Colonic mucosa (tissue), 4 donors: ENCODE measurements around the gene RIPOR2. TPM values are rescaled to one million over a fixed set of nuclear protein-coding genes. Genes with fewer than 3 reads are reported as not detected.
"Not testable (repeated sequence)": the region's sequence is repeated elsewhere in the genome, so short reads cannot be mapped to it uniquely, and the experiment has no call there.

Experiments used
- DNase-seq: peaks from one replicate; pipeline ENCODE4 v3.0.0-alpha.2; 2020
- H3K27ac ChIP-seq: fragments of 200-600 bp; one replicate; pipeline ENCODE4 v1.8.0; 2021
- H3K27me3 ChIP-seq: fragments of 200-600 bp; one replicate; pipeline ENCODE4 v1.8.0; 2021
- H3K36me3 ChIP-seq: fragments of 200-600 bp; one replicate; pipeline ENCODE4 v1.8.0; 2021
- H3K4me1 ChIP-seq: fragments of 200-600 bp; one replicate; pipeline ENCODE4 v1.8.0; 2021; ENCODE audit warnings: mild to moderate bottlenecking
- H3K4me3 ChIP-seq: fragments of 200-600 bp; one replicate; pipeline ENCODE4 v1.8.0; 2021
- H3K9ac ChIP-seq, 2 donors: one replicate each; pipeline ENCODE4 v1.7.0; 2013; ENCODE audit warnings: control low read depth in 2 of 2, low read depth in 2 of 2, low read length in 2 of 2
- H3K9me3 ChIP-seq: fragments of 200-600 bp; one replicate; pipeline ENCODE4 v1.8.0; 2021
- intact Hi-C: fragments of 100-400 bp; cut with DNase I; formaldehyde crosslinking; loops from one replicate; pipeline ENCODE4 v1.14.1; 2022
- total RNA-seq, 2 donors: library from RNA; stranded (reverse); fragmentation: NEBNext Ultra II Directional in 1 of 2; extraction: Animal tissue kit (Norgen Biotek cat#: 25700) in 1 of 2; gene quantifications; one replicate each; pipeline ENCODE4 v1.2.1, GENCODE V29; 2021
- TF ChIP-seq, protein P1 (sequence below): fragments of 200-600 bp; IDR thresholded peaks from one replicate; pipeline ENCODE4 v1.8.0; 2022; ENCODE audit warnings: antibody characterized with exemption, mild to moderate bottlenecking
- donor health status: healthy.
- donor health status: DM: no; HTN: no; CAD: no.
- donor health status: DM: no; HTN: no; CAD: no.

The RIPOR2 gene
- total RNA-seq, 2 donors from 2014 or later: 1.8 to 2.0 TPM

DNA sequence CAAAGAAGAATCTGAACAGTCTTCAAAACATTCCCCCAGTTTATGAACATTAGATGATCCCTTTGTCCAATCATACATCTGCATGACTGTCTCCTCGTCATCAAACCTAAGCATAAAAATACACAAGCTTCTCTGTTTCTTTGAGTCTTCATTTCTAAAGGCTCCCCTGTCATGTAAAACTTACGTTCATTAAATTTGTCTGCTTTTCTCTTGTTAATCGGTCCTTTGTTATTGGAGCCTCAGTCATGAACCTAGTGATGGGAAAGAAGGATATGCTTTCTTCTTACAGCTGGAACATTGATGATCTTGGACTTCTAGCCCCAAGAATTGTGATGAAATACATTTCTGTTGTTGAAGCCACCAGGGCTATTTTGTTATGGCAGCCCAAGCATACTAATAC, 18.0 kb upstream of the RIPOR2 start:
- H3K9ac ChIP-seq: no peak overlapping the region
- H3K36me3 ChIP-seq: no peaks in the 10 kb centered on the region
- TF ChIP-seq, protein P1, sequence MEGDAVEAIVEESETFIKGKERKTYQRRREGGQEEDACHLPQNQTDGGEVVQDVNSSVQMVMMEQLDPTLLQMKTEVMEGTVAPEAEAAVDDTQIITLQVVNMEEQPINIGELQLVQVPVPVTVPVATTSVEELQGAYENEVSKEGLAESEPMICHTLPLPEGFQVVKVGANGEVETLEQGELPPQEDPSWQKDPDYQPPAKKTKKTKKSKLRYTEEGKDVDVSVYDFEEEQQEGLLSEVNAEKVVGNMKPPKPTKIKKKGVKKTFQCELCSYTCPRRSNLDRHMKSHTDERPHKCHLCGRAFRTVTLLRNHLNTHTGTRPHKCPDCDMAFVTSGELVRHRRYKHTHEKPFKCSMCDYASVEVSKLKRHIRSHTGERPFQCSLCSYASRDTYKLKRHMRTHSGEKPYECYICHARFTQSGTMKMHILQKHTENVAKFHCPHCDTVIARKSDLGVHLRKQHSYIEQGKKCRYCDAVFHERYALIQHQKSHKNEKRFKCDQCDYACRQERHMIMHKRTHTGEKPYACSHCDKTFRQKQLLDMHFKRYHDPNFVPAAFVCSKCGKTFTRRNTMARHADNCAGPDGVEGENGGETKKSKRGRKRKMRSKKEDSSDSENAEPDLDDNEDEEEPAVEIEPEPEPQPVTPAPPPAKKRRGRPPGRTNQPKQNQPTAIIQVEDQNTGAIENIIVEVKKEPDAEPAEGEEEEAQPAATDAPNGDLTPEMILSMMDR: no peak
- intact Hi-C loops: no loop called here
- H3K27me3 ChIP-seq: no peaks in the 10 kb centered on the region
- H3K4me1 ChIP-seq: no peaks in the 10 kb centered on the region
- no peak overlapping the region for H3K4me3 ChIP-seq
- DNase-seq: no peak
- no peaks in the 10 kb centered on the region for H3K9me3 ChIP-seq
- H3K27ac ChIP-seq: no peak overlapping the region

GRCh38 chr6:24951811-24952299, 16.1 kb upstream of the RIPOR2 start:
- intact Hi-C loops: no loop called here
- TF ChIP-seq, protein P1: no peak
- H3K27ac ChIP-seq: no peak overlapping the region
- no peaks in the 10 kb centered on the region for H3K36me3 ChIP-seq
- no peaks in the 10 kb centered on the region for H3K9me3 ChIP-seq
- no peaks in the 10 kb centered on the region for H3K27me3 ChIP-seq
- no peak overlapping the region for H3K4me3 ChIP-seq
- no peaks in the 10 kb centered on the region for H3K4me1 ChIP-seq
- H3K9ac ChIP-seq: no peak overlapping the region
- DNase-seq: no peak

- intact Hi-C loops: no loop called here
- Histone ChIP-seq H3K4me1 (no peaks in the 10 kb centered on the region), H3K27ac (no peak overlapping the region), H3K36me3 (no peaks in the 10 kb centered on the region), H3K9ac (peak overlapping the region in 1 of 2 donors; percentile 35), H3K27me3 (no peaks in the 10 kb centered on the region), H3K9me3 (no peaks in the 10 kb centered on the region), H3K4me3 (no peak overlapping the region)
- TF ChIP-seq, protein P1: no peak
- no peak for DNase-seq
Observed at GRCh38 chr6:24950218-24950941, 14.6 kb upstream of the RIPOR2 start.

- no peak overlapping the region for H3K9ac ChIP-seq
- H3K9me3 ChIP-seq: no peaks in the 10 kb centered on the region
- intact Hi-C loops: no loop called here
- no peaks in the 10 kb centered on the region for H3K27me3 ChIP-seq
- no peaks in the 10 kb centered on the region for H3K4me1 ChIP-seq
- no peak overlapping the region for H3K27ac ChIP-seq
- H3K36me3 ChIP-seq: no peaks in the 10 kb centered on the region
- DNase-seq: no peak
- no peak overlapping the region for H3K4me3 ChIP-seq
- TF ChIP-seq, protein P1: no peak
Observed at GRCh38 chr6:24949020-24949569, 13.3 kb upstream of the RIPOR2 start.

DNA sequence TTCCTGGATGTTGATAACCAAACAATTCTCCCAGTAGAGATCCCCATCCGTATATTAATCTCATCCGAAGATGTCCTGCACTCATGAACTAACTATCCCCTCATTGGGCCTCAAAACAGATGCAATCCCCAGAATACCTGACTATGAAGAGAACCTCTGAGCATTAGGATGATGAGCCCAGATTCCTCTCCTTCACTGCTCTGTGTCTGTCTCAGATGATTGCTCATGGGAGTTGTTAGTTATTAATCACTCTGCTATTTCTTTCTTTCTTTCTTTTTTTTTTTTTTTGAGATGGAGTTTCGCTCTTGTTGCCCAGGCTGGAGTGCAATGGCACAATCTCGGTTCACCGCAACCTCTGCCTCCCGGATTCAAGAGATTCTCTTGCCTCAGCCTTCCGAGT, 12.5 kb upstream of the RIPOR2 start:
- H3K4me1 ChIP-seq, H3K9me3 ChIP-seq, H3K27ac ChIP-seq, H3K36me3 ChIP-seq, DNase-seq, H3K27me3 ChIP-seq, intact Hi-C loops, H3K4me3 ChIP-seq, H3K9ac ChIP-seq: not testable (repeated sequence)

GRCh38 chr6:24947636-24948035, 11.9 kb upstream of the RIPOR2 start:
- H3K27me3 ChIP-seq: no peaks in the 10 kb centered on the region
- no peaks in the 10 kb centered on the region for H3K4me1 ChIP-seq
- H3K4me3 ChIP-seq: no peak overlapping the region
- no peak overlapping the region for H3K27ac ChIP-seq
- H3K9ac ChIP-seq: no peak overlapping the region
- H3K36me3 ChIP-seq: no peaks in the 10 kb centered on the region
- no peaks in the 10 kb centered on the region for H3K9me3 ChIP-seq
- TF ChIP-seq, protein P1: no peak
- DNase-seq: no peak
- intact Hi-C loops: no loop called here
